HL-60/S4 treated with phorbol 12-myristate 13-acetate at 8.2 ng/mL for 4 days and 3 days (cell line): ENCODE measurements around the gene SMIM41.

Source experiments
- in situ Hi-C: fragments of 300-500 bp; cut with MboI; formaldehyde crosslinking; loops from 2 replicates; pipeline ENCODE4 v1.15.0; 2022; ENCODE audit warnings: low sequenced_read_pairs

Gene SMIM41

GRCh38 chr12:52157566-52158150 is 78.2 kb downstream of the SMIM41 start:
- in situ Hi-C loops: no loop called here
